K562 (cell line): Measurements from ENCODE around the gene FOXO4. TPM values are rescaled to one million over a fixed set of nuclear protein-coding genes. Genes with fewer than 3 reads are reported as not detected.

Source experiments
- DACH1 ChIP-seq: fragments of 450-650 bp; IDR thresholded peaks from 2 replicates; pipeline ENCODE4 v1.6.1; 2018; ENCODE audit not compliant: partially characterized antibody
- FOXK1 ChIP-seq: sonication (generic); formaldehyde crosslinking; IDR thresholded peaks from 2 replicates; pipeline ENCODE4 v1.8.0; 2022; ENCODE audit warnings: missing genetic modification reagents, mild to moderate bottlenecking, borderline replicate concordance
- GABPB2 ChIP-seq: fragments of 250-450 bp; sonication (Bioruptor Pico); conservative IDR thresholded peaks from 2 replicates; pipeline ENCODE4 v1.5.1; 2021; ENCODE audit warnings: mild to moderate bottlenecking
- NR2F6 ChIP-seq: fragments of 450-650 bp; formaldehyde crosslinking; IDR thresholded peaks from 2 replicates; pipeline ENCODE4 v1.4.0; 2020; ENCODE audit warnings: mild to moderate bottlenecking
- RAD51 ChIP-seq: fragments of 450-650 bp; IDR thresholded peaks from 2 replicates; pipeline ENCODE4 v1.7.1; 2016; ENCODE audit warnings: low read depth, mild to moderate bottlenecking, borderline replicate concordance
- TARDBP ChIP-seq: fragments of 450-650 bp; IDR thresholded peaks from 2 replicates; pipeline ENCODE4 v1.6.1; 2016
- TGIF2 ChIP-seq: sonication (generic); formaldehyde crosslinking; IDR thresholded peaks from 2 replicates; pipeline ENCODE4 v1.8.1; 2022; ENCODE audit warnings: mild to moderate bottlenecking, missing genetic modification reagents, moderate library complexity
- ZBTB1 ChIP-seq: sonication (generic); formaldehyde crosslinking; IDR thresholded peaks from 2 replicates; pipeline ENCODE4 v1.8.1; 2023; ENCODE audit warnings: missing genetic modification reagents, low read depth, mild to moderate bottlenecking, borderline replicate concordance
- ZBTB9 ChIP-seq: fragments of 450-650 bp; formaldehyde crosslinking; IDR thresholded peaks from 2 replicates; pipeline ENCODE4 v1.4.0; 2020; ENCODE audit warnings: mild to moderate bottlenecking, moderate library complexity
- ZC3H4 ChIP-seq: sonication (generic); formaldehyde crosslinking; IDR thresholded peaks from 2 replicates; pipeline ENCODE4 v1.9.0; 2021; ENCODE audit warnings: missing genetic modification reagents, borderline replicate concordance
- ZNF655 ChIP-seq: fragments of 250-450 bp; sonication (Bioruptor Pico); IDR thresholded peaks from 2 replicates; pipeline ENCODE4 v1.5.0; 2021
- polyA plus RNA-seq, 8 experiments: library from polyadenylated mRNA; depleted of rRNA in 4 of 8; stranded (reverse) in 5 of 8; unstranded in 3 of 8; fragments of >200 nt; fragmentation: Nextera tagmentation in 2 of 8; fragmentation: Illumina TruSeq in 1 of 8; extraction: Ambion mirVana in 2 of 8; extraction: Trizol in 1 of 8; gene quantifications; 2 replicates each; pipeline versions ENCODE4 v1.2.1 to v1.2.3, GENCODE V29; 2011 to 2014; ENCODE audit warnings: inconsistent platforms in 1 of 8, missing spikeins in 1 of 8
- total RNA-seq, 7 experiments: library from RNA; depleted of rRNA in 6 of 7; stranded (reverse); fragments of >200 nt in 6 of 7; fragmentation: Illumina TruSeq in 2 of 7; extraction: Trizol in 2 of 7; gene quantifications; 2 replicates each; pipeline versions ENCODE4 v1.2.1 to v1.2.3, GENCODE V29; 2011 to 2021; ENCODE audit warnings: low replicate concordance in 1 of 7
- TF ChIP-seq, protein P1 (sequence below): fragments of 150-350 bp; conservative IDR thresholded peaks from 2 replicates; pipeline ENCODE4 v1.6.1; 2014; ENCODE audit warnings: low read length
- TF ChIP-seq, protein P2 (sequence below): IDR thresholded peaks from 3 replicates; pipeline ENCODE4 v1.6.1; 2011; ENCODE audit warnings: borderline replicate concordance, mild to moderate bottlenecking, moderate library complexity; ENCODE audit not compliant: insufficient read length; ENCODE audit errors: extremely low read depth
- TF ChIP-seq, protein P3 (sequence below): fragments of 250-450 bp; sonication (Bioruptor Pico); IDR thresholded peaks from 2 replicates; pipeline ENCODE4 v1.9.0; 2021; ENCODE audit warnings: mild to moderate bottlenecking, inconsistent platforms
- TF ChIP-seq, protein P4 (sequence below): fragments of 450-650 bp; IDR thresholded peaks from 2 replicates; pipeline ENCODE4 v1.6.1; 2016; ENCODE audit warnings: low read depth, mild to moderate bottlenecking, moderate library complexity

FOXO4 gene
- total and polyA plus RNA-seq, 9 of the 15 experiments (the other 6 are each of a cell fraction or from before 2014, with no cell fraction given), result 0.13 to 26.6 (median 8.5) TPM

DNA sequence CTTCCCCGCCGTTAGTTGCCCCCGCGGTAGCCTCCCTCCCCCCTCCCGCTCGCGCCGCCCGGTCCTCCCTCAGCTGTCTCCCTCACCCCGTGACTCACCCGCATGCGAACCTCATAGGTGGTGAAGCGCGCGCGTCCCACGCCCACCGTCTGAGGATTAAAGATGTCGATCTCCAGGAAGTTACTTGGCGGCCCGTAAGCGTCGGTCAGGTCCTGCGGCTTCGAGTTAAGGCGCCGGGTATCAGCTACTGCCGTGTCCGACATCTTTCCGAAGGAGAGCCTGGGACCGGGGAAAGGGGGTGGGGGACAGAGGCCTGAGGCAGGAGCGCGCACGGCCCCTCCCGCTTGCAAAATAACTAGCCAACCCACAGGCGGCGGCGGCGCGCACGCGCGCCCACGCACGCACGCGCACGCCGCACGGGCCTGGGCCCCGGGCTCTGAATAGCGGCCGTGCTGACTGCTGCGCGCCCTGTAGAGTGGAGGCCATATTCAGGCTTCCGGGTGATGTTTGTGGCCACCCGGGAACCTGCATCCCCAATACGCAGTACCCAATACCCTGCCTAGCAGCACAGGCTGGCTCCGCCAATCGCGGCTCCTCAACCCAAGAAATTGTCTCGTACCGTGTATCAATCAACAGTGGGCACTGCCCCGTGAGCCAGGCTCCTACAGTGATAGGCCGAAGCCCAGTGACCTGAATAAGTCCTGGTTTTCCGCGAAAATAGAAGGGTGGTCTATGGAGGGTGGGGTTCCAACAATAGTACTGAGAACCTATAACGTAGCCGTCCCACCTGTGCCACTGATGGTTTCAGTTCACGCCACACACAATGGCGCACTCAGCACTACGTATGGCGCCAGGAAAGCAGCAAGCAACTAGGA lies 27.4 kb upstream of the FOXO4 start, which contains the start of gene SNX12 (continued):
- TF ChIP-seq, protein P1, sequence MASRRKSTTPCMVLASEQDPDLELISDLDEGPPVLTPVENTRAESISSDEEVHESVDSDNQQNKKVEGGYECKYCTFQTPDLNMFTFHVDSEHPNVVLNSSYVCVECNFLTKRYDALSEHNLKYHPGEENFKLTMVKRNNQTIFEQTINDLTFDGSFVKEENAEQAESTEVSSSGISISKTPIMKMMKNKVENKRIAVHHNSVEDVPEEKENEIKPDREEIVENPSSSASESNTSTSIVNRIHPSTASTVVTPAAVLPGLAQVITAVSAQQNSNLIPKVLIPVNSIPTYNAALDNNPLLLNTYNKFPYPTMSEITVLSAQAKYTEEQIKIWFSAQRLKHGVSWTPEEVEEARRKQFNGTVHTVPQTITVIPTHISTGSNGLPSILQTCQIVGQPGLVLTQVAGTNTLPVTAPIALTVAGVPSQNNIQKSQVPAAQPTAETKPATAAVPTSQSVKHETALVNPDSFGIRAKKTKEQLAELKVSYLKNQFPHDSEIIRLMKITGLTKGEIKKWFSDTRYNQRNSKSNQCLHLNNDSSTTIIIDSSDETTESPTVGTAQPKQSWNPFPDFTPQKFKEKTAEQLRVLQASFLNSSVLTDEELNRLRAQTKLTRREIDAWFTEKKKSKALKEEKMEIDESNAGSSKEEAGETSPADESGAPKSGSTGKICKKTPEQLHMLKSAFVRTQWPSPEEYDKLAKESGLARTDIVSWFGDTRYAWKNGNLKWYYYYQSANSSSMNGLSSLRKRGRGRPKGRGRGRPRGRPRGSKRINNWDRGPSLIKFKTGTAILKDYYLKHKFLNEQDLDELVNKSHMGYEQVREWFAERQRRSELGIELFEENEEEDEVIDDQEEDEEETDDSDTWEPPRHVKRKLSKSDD, result peak; percentile 50; the same call in 1 of the 2 replicates
- TF ChIP-seq, protein P2, sequence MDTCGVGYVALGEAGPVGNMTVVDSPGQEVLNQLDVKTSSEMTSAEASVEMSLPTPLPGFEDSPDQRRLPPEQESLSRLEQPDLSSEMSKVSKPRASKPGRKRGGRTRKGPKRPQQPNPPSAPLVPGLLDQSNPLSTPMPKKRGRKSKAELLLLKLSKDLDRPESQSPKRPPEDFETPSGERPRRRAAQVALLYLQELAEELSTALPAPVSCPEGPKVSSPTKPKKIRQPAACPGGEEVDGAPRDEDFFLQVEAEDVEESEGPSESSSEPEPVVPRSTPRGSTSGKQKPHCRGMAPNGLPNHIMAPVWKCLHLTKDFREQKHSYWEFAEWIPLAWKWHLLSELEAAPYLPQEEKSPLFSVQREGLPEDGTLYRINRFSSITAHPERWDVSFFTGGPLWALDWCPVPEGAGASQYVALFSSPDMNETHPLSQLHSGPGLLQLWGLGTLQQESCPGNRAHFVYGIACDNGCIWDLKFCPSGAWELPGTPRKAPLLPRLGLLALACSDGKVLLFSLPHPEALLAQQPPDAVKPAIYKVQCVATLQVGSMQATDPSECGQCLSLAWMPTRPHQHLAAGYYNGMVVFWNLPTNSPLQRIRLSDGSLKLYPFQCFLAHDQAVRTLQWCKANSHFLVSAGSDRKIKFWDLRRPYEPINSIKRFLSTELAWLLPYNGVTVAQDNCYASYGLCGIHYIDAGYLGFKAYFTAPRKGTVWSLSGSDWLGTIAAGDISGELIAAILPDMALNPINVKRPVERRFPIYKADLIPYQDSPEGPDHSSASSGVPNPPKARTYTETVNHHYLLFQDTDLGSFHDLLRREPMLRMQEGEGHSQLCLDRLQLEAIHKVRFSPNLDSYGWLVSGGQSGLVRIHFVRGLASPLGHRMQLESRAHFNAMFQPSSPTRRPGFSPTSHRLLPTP, result no peak
- no peak for TF ChIP-seq GABPB2 (CRISPR knock-in tag)
- TF ChIP-seq, protein P3, sequence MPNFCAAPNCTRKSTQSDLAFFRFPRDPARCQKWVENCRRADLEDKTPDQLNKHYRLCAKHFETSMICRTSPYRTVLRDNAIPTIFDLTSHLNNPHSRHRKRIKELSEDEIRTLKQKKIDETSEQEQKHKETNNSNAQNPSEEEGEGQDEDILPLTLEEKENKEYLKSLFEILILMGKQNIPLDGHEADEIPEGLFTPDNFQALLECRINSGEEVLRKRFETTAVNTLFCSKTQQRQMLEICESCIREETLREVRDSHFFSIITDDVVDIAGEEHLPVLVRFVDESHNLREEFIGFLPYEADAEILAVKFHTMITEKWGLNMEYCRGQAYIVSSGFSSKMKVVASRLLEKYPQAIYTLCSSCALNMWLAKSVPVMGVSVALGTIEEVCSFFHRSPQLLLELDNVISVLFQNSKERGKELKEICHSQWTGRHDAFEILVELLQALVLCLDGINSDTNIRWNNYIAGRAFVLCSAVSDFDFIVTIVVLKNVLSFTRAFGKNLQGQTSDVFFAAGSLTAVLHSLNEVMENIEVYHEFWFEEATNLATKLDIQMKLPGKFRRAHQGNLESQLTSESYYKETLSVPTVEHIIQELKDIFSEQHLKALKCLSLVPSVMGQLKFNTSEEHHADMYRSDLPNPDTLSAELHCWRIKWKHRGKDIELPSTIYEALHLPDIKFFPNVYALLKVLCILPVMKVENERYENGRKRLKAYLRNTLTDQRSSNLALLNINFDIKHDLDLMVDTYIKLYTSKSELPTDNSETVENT (CRISPR knock-in tag), result no peak
- TF ChIP-seq ZC3H4 (CRISPR knock-in tag), result no peak
- no peak for TF ChIP-seq NR2F6 (CRISPR knock-in tag)
- peak; percentile 91 for TF ChIP-seq TARDBP
- TF ChIP-seq ZBTB9 (CRISPR knock-in tag), result 0 out of 2 replicates have a peak, but pooled peaks have one; percentile 44
- peak; percentile 32 for TF ChIP-seq DACH1
- no peak for TF ChIP-seq TGIF2
- no peak for TF ChIP-seq RAD51
- TF ChIP-seq, protein P4, sequence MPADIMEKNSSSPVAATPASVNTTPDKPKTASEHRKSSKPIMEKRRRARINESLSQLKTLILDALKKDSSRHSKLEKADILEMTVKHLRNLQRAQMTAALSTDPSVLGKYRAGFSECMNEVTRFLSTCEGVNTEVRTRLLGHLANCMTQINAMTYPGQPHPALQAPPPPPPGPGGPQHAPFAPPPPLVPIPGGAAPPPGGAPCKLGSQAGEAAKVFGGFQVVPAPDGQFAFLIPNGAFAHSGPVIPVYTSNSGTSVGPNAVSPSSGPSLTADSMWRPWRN, result peak; percentile 3; the same call in 1 of the 2 replicates
- TF ChIP-seq FOXK1, result no peak
- TF ChIP-seq ZBTB1 (CRISPR knock-in tag), result no peak
- no peak for TF ChIP-seq ZNF655 (CRISPR knock-in tag)
